ENCODE results near the gene PADI1. TPM values are rescaled to one million over a fixed set of nuclear protein-coding genes. Genes with fewer than 3 reads are reported as not detected.

Gene PADI1
- total RNA-seq, 4 donors from 2014 or later = 0.14 TPM; not detected in 3

GRCh38 chr1:17161926-17162800 lies 42.8 kb upstream of the PADI1 start:
- no peaks in the 10 kb centered on the region for H3K9me3 ChIP-seq
- H3K4me3 ChIP-seq = no peak overlapping the region
- H3K27ac ChIP-seq = no peak overlapping the region
- H3K4me1 ChIP-seq = no peaks in the 10 kb centered on the region
- no peaks in the 10 kb centered on the region for H3K27me3 ChIP-seq
- intact Hi-C loops (cut with DNase I; ENCODE audit: low total_unique reads) = no loop called here
- H3K36me3 ChIP-seq = no peaks in the 10 kb centered on the region
- TF ChIP-seq POLR2A (IDR thresholded peaks at IDR 0.05) (no peak), CTCF (IDR thresholded peaks at IDR 0.05) (no peak)
- DNase-seq = no peak

- H3K4me1 ChIP-seq = no peaks in the 10 kb centered on the region
- H3K9me3 ChIP-seq = no peaks in the 10 kb centered on the region
- H3K27ac ChIP-seq = no peak overlapping the region
- H3K36me3 ChIP-seq = no peaks in the 10 kb centered on the region
- TF ChIP-seq POLR2A (IDR thresholded peaks at IDR 0.05) (no peak), CTCF (IDR thresholded peaks at IDR 0.05) (no peak)
- no peak for DNase-seq
- intact Hi-C loops (cut with DNase I; ENCODE audit: low total_unique reads) = no loop called here
- H3K4me3 ChIP-seq = no peak overlapping the region
- no peaks in the 10 kb centered on the region for H3K27me3 ChIP-seq
These were observed 42.0 kb upstream of the PADI1 start for GRCh38 chr1:17162941-17163340.

GRCh38 chr1:17163371-17163770 lies 41.6 kb upstream of the PADI1 start:
- no peaks in the 10 kb centered on the region for H3K36me3 ChIP-seq
- H3K9me3 ChIP-seq = no peaks in the 10 kb centered on the region
- H3K27me3 ChIP-seq = no peaks in the 10 kb centered on the region
- DNase-seq = no peak
- H3K4me3 ChIP-seq = no peak overlapping the region
- intact Hi-C loops (cut with DNase I; ENCODE audit: low total_unique reads) = no loop called here
- no peaks in the 10 kb centered on the region for H3K4me1 ChIP-seq
- no peak for TF ChIP-seq POLR2A (IDR thresholded peaks at IDR 0.05)
- TF ChIP-seq CTCF (IDR thresholded peaks at IDR 0.05) = no peak
- no peak overlapping the region for H3K27ac ChIP-seq

- Histone ChIP-seq H3K36me3 (no peaks in the 10 kb centered on the region), H3K4me1 (no peaks in the 10 kb centered on the region), H3K27ac (no peak overlapping the region), H3K9me3 (no peaks in the 10 kb centered on the region), H3K4me3 (no peak overlapping the region), H3K27me3 (no peaks in the 10 kb centered on the region)
- no peak for DNase-seq
- TF ChIP-seq CTCF (IDR thresholded peaks at IDR 0.05) (no peak), POLR2A (IDR thresholded peaks at IDR 0.05) (no peak)
- intact Hi-C loops (cut with DNase I; ENCODE audit: low total_unique reads) = no loop called here
These were observed 40.9 kb upstream of the PADI1 start for GRCh38 chr1:17163789-17164666.

- intact Hi-C loops (cut with DNase I; ENCODE audit: low total_unique reads) = no loop called here
- Histone ChIP-seq H3K27ac (no peak overlapping the region), H3K27me3 (no peaks in the 10 kb centered on the region), H3K9me3 (no peaks in the 10 kb centered on the region), H3K4me3 (no peak overlapping the region), H3K36me3 (no peaks in the 10 kb centered on the region), H3K4me1 (no peaks in the 10 kb centered on the region)
- TF ChIP-seq POLR2A (IDR thresholded peaks at IDR 0.05) (no peak), CTCF (IDR thresholded peaks at IDR 0.05) (no peak)
- no peak for DNase-seq
These were observed 39.1 kb upstream of the PADI1 start for GRCh38 chr1:17165823-17166222.
